OCI-LY1 (cell line): Measurements from ENCODE around the gene RASGEF1C.

Source experiments
- H2AFZ ChIP-seq: fragments of 200-600 bp; sonication (generic), shearing (Covaris generic); 2 replicates; pipeline ENCODE4 v1.6.0; 2014; ENCODE audit warnings: antibody characterized with exemption, mild to moderate bottlenecking, low read length
- H3F3A ChIP-seq: fragments of 200-600 bp; sonication (generic), shearing (Covaris generic); 2 replicates; pipeline ENCODE4 v1.6.0; 2014; ENCODE audit warnings: mild to moderate bottlenecking, antibody characterized with exemption, low read length, moderate library complexity; ENCODE audit not compliant: insufficient read depth
- H3K27ac ChIP-seq: fragments of 200-600 bp; sonication (generic); 2 replicates; pipeline ENCODE4 v1.5.1; 2014; ENCODE audit warnings: low read length, mixed run types, mild to moderate bottlenecking, low read depth; ENCODE audit not compliant: poor library complexity, severe bottlenecking
- H3K27me3 ChIP-seq: fragments of 200-600 bp; sonication (generic); 2 replicates; pipeline ENCODE4 v1.6.0; 2014; ENCODE audit warnings: antibody characterized with exemption, mild to moderate bottlenecking, low read length, moderate library complexity; ENCODE audit not compliant: insufficient read depth
- H3K36me3 ChIP-seq: fragments of 200-600 bp; sonication (generic); 2 replicates; pipeline ENCODE4 v1.6.1; 2014; ENCODE audit warnings: mild to moderate bottlenecking, antibody characterized with exemption, low read length, moderate library complexity, mixed read lengths; ENCODE audit not compliant: insufficient read depth
- H3K4me1 ChIP-seq: fragments of 200-600 bp; sonication (generic); 2 replicates; pipeline ENCODE4 v1.5.1; 2014; ENCODE audit warnings: mild to moderate bottlenecking, low read length, moderate library complexity; ENCODE audit not compliant: insufficient read depth, severe bottlenecking
- H3K4me2 ChIP-seq: fragments of 200-600 bp; sonication (generic), shearing (Covaris generic); 2 replicates; pipeline ENCODE4 v1.6.1; 2014; ENCODE audit warnings: low read length
- H3K4me3 ChIP-seq: fragments of 200-600 bp; sonication (generic); 2 replicates; pipeline ENCODE4 v1.5.1; 2014; ENCODE audit warnings: low read length, low read depth, mild to moderate bottlenecking, mixed read lengths; ENCODE audit not compliant: poor library complexity, severe bottlenecking
- H3K79me2 ChIP-seq: fragments of 200-600 bp; shearing (Covaris generic); 2 replicates; pipeline ENCODE4 v1.6.1; 2016; ENCODE audit warnings: mixed run types, low read length, mixed read lengths; ENCODE audit not compliant: insufficient read depth
- H3K9ac ChIP-seq: fragments of 200-600 bp; sonication (generic), shearing (Covaris generic); 2 replicates; pipeline ENCODE4 v1.6.1; 2014; ENCODE audit warnings: mild to moderate bottlenecking, low read length, mixed read lengths
- H3K9me2 ChIP-seq: fragments of 200-600 bp; sonication (generic), shearing (Covaris generic); 2 replicates; pipeline ENCODE4 v1.6.1; 2014; ENCODE audit warnings: low read depth, mild to moderate bottlenecking, low read length, mixed read lengths
- H3K9me3 ChIP-seq: fragments of 200-600 bp; shearing (Covaris generic); 2 replicates; pipeline ENCODE4 v1.6.1; 2014; ENCODE audit warnings: low read length, mixed read lengths
- H4K20me1 ChIP-seq: fragments of 200-600 bp; sonication (generic), shearing (Covaris generic); 2 replicates; pipeline ENCODE4 v1.6.0; 2016; ENCODE audit warnings: mild to moderate bottlenecking, low read length; ENCODE audit not compliant: insufficient read depth
- CTCF ChIP-seq: fragments of 200-600 bp; sonication (generic), shearing (Covaris generic); IDR thresholded peaks from 2 replicates; pipeline ENCODE4 v1.5.1; 2017; ENCODE audit warnings: mild to moderate bottlenecking, antibody characterized with exemption, low read length, moderate library complexity, mixed read lengths
- EZH2 ChIP-seq: fragments of 200-600 bp; sonication (generic), shearing (Covaris generic); IDR thresholded peaks from 2 replicates; pipeline ENCODE4 v1.8.0; 2017; ENCODE audit warnings: borderline replicate concordance, mixed run types, mild to moderate bottlenecking, antibody characterized with exemption, low read length, moderate library complexity, mixed read lengths

RASGEF1C gene

GRCh38 chr5:180095545-180095944, 113.5 kb downstream of the RASGEF1C start:
- Histone ChIP-seq H3K9me3 (no peaks in the 10 kb centered on the region), H2AFZ (no peak overlapping the region), H3K4me2 (no peak overlapping the region), H3K27ac (no peak overlapping the region), H3K79me2 (no peaks in the 10 kb centered on the region), H3F3A (no peaks in the 10 kb centered on the region), H3K27me3 (0 out of 2 replicates have a peak, but pooled peaks cover 4% of the 10 kb centered on the region), H3K4me1 (no peaks in the 10 kb centered on the region), H3K4me3 (no peak overlapping the region), H3K9ac (no peak overlapping the region), H3K36me3 (no peaks in the 10 kb centered on the region), H3K9me2 (no peaks in the 10 kb centered on the region), H4K20me1 (no peaks in the 10 kb centered on the region)
- TF ChIP-seq CTCF (no peak), EZH2 (no peak)

GRCh38 chr5:180093651-180094382, 115.2 kb downstream of the RASGEF1C start:
- no peak overlapping the region for H3K4me3 ChIP-seq
- no peaks in the 10 kb centered on the region for H3K9me2 ChIP-seq
- H3K9ac ChIP-seq = no peak overlapping the region
- H3K27ac ChIP-seq = no peak overlapping the region
- H3K9me3 ChIP-seq = no peaks in the 10 kb centered on the region
- H4K20me1 ChIP-seq = no peaks in the 10 kb centered on the region
- H3K27me3 ChIP-seq = 0 out of 2 replicates have a peak, but pooled peaks cover 4% of the 10 kb centered on the region
- no peaks in the 10 kb centered on the region for H3K4me1 ChIP-seq
- no peaks in the 10 kb centered on the region for H3K36me3 ChIP-seq
- TF ChIP-seq CTCF (no peak), EZH2 (no peak)
- no peaks in the 10 kb centered on the region for H3K79me2 ChIP-seq
- H3K4me2 ChIP-seq = no peak overlapping the region
- H3F3A ChIP-seq = no peaks in the 10 kb centered on the region
- H2AFZ ChIP-seq = no peak overlapping the region

GRCh38 chr5:180093241-180093640, 115.8 kb downstream of the RASGEF1C start:
- H3F3A ChIP-seq = no peaks in the 10 kb centered on the region
- no peaks in the 10 kb centered on the region for H4K20me1 ChIP-seq
- H3K9me2 ChIP-seq = no peaks in the 10 kb centered on the region
- 0 out of 2 replicates have a peak, but pooled peaks cover 4% of the 10 kb centered on the region for H3K27me3 ChIP-seq
- no peak overlapping the region for H3K4me3 ChIP-seq
- H3K4me1 ChIP-seq = no peaks in the 10 kb centered on the region
- no peak overlapping the region for H2AFZ ChIP-seq
- no peaks in the 10 kb centered on the region for H3K9me3 ChIP-seq
- H3K27ac ChIP-seq = no peak overlapping the region
- H3K79me2 ChIP-seq = no peaks in the 10 kb centered on the region
- no peak overlapping the region for H3K4me2 ChIP-seq
- no peaks in the 10 kb centered on the region for H3K36me3 ChIP-seq
- TF ChIP-seq EZH2 = no peak
- TF ChIP-seq CTCF = no peak
- no peak overlapping the region for H3K9ac ChIP-seq
